GM18858 (cell line): Measurements from ENCODE around the gene CYB5D1.
A peak's percentile ranks its signal among the peaks of the same experiment; 100 is the strongest.
"Not testable (repeated sequence)": the region's sequence is repeated elsewhere in the genome, so short reads cannot be mapped to it uniquely, and the experiment has no call there.

Source experiments
- ATAC-seq: cut with Tn5 transposase; IDR thresholded peaks from one replicate; pipeline ENCODE4 v1.9.1; 2021; ENCODE audit not compliant: unreplicated experiment

Gene CYB5D1, protein sequence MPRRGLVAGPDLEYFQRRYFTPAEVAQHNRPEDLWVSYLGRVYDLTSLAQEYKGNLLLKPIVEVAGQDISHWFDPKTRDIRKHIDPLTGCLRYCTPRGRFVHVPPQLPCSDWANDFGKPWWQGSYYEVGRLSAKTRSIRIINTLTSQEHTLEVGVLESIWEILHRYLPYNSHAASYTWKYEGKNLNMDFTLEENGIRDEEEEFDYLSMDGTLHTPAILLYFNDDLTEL

GRCh38 chr17:7857713-7858521 lies at the start of gene CYB5D1:
Gene CYB5D1 (plus strand): TSS chr17:7858003. CDS start chr17:7858135, 132 bp downstream.
- ATAC-seq = peak; percentile 11

DNA sequence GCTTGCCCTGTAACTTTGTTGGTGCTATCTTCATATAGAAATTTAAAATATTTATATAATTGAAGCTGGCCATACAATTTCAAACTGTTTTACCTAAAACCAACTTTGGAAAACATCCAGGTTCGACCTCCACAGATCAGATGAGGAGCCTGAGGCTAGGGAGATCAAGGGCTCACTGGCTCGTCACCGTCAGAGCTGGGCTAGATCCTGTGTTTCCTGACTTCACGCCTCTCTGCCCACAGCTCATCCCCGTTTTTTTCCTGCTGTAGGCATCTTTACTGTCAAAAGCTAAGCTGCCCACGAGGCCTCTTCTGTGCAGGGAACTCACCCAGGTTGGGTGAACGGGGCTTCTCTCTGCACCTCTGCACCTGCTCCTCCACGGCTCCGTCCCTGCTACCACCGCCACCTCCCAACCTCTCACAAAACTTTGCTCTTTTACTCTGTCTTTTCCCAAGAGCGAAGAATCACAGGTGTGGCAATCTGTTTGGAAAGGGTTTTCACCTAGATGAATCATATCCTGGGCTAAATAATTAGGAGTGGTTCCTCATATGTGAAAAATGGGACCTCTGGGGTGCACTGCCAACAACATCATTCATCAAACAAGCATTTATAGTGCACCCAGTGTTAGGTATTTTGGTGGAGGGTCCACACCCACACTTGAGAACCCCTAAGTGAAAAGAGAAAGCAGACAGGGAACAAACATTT lies 48.6 kb upstream of the CYB5D1 start:
- ATAC-seq = no peak

- not testable (repeated sequence) for ATAC-seq
These were observed 47.9 kb upstream of the CYB5D1 start for GRCh38 chr17:7809791-7810343.

- no peak for ATAC-seq
These were observed 46.6 kb upstream of the CYB5D1 start for GRCh38 chr17:7811251-7811650.

- ATAC-seq = no peak
These were observed 42.8 kb upstream of the CYB5D1 start for GRCh38 chr17:7814969-7815368.

GRCh38 chr17:7816926-7817642 lies 40.7 kb upstream of the CYB5D1 start:
- ATAC-seq = no peak

GRCh38 chr17:7817643-7817964 lies 40.2 kb upstream of the CYB5D1 start:
- no peak for ATAC-seq

GRCh38 chr17:7818026-7818425 lies 39.8 kb upstream of the CYB5D1 start:
- ATAC-seq = no peak

DNA sequence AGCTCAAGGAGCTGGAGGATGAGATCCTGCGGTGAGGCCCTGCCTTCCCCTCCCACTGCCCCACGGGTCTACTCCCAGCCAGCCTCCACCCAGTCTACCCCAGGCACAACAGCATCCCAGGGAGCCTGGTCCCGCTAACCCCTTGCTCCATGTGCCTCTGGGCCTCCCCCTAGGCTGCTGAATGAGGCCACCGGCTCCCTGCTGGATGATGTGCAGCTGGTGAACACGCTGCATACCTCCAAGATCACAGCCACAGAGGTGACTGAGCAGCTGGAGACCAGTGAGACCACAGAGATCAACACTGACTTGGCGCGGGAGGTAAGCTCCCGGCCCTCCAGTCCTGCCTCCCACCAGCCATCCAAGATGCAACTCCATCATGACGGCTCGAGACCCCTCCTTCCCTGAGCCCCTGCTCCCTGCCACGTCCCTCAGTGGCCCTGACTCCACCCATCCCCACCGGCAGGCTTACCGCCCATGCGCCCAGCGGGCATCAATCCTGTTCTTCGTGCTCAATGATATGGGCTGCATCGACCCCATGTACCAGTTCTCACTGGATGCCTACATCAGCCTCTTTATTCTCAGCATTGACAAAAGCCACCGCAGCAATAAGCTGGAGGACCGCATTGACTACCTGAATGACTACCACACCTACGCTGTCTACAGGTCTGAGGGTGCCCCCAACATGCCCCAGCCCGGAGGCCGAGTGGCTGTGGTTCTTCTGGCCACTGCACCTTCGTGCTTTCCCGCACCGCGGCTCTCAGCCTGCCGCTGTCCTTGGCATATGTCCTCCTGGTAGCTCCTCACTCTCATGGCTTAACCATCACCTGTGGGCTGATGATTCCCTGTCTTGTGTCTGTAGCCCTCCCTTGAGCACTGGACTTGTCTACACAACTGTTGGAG lies 38.8 kb upstream of the CYB5D1 start:
- ATAC-seq = no peak

DNA sequence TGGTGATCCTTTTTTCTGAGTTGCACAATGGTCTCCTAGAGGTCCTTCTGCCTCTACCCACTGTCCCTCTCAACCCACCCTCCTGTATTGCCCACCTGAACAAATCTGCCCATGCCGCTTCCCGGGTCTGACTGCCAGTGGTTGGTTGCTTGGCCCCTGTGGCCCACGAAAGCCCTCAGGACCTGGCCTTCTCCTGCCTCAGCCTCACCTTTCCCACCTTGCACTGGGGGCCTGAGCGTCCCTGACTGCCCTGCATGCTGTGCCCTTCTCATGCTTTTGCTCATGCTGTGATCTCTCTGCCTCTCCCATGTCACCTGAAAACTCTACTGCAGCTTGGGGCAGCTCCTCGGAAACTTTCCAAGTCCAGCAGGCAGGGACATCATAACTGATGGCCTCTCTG lies 37.6 kb upstream of the CYB5D1 start:
- no peak for ATAC-seq

- ATAC-seq = no peak
These were observed 35.7 kb upstream of the CYB5D1 start for GRCh38 chr17:7822126-7822525.

DNA sequence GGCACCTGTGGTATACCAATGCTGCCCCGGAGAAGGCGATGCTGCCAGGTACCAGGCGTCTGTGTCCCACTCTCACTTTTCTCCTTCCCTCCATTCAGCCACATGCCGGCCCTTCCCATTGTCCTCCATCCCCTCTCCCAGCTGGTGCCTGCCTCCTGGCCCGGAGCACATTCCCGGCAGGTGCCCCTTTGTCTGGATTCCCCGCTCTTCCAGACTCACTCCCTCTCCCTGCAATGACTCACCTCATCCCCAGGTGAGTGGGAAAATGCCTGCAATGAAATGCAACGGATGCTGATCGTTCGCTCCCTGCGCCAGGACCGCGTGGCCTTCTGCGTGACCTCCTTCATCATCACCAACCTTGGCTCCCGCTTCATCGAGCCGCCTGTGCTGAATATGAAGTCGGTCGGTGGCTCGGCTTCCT lies 34.2 kb upstream of the CYB5D1 start:
- no peak for ATAC-seq

DNA sequence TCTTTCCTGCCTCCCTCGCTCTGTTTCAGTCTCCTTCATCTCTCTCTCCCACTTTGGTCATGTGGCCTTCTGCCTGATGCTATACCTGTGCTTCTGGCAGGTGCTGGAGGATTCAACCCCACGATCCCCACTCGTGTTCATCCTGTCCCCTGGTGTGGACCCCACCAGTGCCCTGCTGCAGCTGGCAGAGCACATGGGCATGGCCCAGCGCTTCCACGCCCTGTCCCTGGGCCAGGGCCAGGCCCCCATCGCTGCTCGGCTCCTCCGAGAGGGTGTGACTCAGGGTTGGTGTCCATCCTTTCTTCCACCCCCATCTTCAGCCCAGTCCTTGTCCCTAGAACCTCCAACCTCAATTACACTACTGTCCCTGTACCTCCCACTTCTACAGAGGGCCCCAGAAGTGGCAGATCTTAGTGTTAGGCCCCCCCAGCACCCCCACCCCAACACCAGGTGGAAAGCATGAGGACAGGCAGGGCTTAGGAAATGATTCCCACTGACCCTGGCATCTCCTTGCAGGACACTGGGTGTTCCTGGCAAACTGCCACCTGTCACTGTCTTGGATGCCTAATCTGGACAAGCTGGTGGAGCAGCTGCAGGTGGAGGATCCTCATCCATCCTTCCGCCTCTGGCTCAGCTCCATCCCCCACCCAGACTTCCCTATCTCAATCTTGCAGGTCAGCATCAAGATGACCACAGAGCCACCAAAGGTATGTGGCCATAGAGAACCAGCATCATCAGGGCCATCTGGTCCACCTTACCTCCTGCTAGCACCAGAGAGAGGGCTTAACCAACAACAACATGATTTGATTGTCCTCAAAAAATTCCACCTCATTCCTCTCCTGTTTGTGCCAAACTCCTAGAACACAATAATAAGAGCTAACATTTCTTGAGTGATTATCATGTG lies 33.5 kb upstream of the CYB5D1 start:
- no peak for ATAC-seq

DNA sequence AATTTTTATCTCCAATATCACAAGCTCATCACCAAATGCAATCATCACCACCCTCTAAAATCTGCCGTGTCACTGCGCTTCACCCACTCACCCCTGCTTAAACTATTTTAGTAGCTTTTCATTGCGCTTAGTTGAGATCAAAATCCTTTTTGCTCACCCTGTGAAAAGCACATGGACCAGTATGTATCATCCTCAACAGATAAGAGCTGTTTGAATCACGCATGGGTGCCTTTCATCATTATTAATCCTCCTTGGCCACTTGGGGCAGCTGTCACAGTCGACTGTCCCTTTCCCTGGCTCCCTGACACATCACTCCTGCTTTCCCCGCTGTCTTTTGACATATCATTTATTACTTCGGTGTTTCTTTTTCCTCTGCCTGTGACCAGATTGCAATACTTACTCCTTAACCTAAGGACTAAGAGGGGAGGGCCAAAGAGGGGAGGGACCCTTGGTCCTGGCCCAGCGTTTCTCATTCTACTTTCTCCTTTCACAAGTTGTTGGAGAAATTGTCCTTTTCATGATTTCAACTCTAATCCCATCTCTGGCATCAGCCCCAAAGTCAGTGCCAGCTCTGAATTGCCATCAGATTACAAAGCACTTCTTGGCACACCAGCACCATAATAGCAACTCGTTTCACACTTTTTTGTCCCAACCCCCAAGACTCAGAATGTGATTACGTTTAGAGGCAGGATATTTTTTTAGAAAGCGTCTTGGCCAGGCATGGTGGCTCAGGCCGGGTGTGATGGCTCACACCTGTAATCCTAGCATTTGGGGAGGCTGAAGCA lies 32.4 kb upstream of the CYB5D1 start:
- ATAC-seq = no peak

- no peak for ATAC-seq
These were observed 27.2 kb upstream of the CYB5D1 start for GRCh38 chr17:7830616-7831015.

DNA sequence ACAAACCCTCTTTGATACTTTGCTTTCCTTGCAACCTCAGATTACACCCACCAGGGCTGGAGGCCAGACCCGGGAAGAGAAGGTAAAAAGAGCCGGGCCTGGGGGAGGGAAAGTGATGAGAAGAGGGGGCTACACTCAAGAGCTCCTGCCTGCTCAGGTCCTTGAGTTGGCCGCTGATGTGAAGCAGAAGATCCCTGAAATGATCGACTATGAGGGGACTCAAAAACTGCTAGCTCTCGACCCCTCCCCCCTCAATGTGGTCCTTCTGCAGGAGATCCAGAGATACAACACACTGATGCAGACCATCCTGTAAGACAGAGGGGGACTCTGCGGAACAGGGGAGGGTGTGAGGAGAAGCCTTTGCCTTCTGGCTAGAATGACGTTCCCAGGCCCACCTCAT lies 26.6 kb upstream of the CYB5D1 start:
- ATAC-seq = no peak

GRCh38 chr17:7832431-7832830 lies 25.4 kb upstream of the CYB5D1 start:
- ATAC-seq = no peak
